ENCODE data around the gene SAG.

The SAG gene

DNA sequence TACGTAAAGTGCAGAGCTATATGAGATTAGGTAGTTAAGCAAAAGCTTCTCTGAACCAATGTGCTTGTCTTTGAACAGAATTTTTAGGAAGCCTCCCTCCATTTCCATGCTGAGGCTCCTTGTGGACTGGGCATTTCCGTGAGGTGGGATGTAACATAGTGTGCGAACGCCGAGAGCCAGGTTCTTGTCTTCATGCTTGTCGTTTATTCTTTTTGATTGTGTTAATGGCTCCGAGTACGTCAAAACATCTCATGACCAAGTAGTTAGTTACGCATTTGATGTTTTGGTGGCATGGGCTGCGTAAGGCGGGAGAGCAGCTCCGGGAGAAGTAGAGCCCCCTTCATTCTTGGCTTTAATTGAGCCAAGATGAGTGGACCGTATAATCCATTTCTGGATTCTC, 79.6 kb downstream of the SAG start:
- no peak overlapping the region for H3K4me3 ChIP-seq (replicated peaks; ENCODE audit: low read depth, low read length)
- TF ChIP-seq, protein P1, sequence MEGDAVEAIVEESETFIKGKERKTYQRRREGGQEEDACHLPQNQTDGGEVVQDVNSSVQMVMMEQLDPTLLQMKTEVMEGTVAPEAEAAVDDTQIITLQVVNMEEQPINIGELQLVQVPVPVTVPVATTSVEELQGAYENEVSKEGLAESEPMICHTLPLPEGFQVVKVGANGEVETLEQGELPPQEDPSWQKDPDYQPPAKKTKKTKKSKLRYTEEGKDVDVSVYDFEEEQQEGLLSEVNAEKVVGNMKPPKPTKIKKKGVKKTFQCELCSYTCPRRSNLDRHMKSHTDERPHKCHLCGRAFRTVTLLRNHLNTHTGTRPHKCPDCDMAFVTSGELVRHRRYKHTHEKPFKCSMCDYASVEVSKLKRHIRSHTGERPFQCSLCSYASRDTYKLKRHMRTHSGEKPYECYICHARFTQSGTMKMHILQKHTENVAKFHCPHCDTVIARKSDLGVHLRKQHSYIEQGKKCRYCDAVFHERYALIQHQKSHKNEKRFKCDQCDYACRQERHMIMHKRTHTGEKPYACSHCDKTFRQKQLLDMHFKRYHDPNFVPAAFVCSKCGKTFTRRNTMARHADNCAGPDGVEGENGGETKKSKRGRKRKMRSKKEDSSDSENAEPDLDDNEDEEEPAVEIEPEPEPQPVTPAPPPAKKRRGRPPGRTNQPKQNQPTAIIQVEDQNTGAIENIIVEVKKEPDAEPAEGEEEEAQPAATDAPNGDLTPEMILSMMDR (IDR thresholded peaks at IDR 0.05; ENCODE audit: low read length, missing control alignments) = no peak
- DNase-seq (ENCODE audit: low read depth) = no peak

DNA sequence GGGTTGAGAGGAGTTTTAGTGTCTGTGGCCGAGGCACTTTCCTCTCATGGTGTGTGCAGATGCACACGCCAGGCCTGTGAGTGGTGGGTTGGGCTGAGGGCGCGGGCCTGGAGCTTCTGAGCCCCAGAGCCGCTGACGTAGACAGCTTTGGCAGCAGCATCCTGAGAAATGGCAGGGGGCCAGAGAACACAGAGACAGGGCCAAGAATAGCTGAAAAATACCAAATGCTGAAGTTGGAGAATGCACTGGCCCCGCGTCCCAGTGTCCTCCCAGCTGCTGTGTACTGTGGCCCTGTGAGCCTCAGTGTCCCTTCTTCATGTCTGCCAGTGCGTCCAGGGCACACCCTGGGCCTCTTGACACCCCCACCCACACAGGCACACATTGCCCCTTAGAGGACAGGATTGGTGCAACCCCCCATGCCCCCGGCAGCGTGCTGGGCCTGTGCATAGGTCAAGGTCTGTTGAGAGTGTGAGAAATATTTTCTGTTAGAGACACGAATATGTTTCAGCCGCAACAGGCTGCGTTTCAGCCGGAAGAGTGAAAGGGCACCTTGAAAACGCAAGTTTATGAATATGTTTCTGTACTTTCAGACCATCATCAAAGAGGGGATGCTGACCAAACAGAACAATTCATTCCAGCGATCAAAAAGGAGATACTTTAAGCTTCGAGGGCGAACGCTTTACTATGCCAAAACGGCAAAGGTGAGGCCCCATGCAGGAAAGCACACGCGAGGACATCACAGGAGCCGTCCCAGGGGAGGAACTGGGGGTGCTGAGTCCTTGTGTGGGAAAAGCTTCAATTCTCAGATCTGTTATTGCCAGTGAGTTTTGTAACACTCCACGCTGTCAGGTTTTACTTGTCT, 80.3 kb downstream of the SAG start:
- peak; percentile 98 for DNase-seq (ENCODE audit: low read depth)
- no peak overlapping the region for H3K4me3 ChIP-seq (replicated peaks; ENCODE audit: low read depth, low read length)
- TF ChIP-seq, protein P1 (IDR thresholded peaks at IDR 0.05; ENCODE audit: low read length, missing control alignments) = no peak

DNA sequence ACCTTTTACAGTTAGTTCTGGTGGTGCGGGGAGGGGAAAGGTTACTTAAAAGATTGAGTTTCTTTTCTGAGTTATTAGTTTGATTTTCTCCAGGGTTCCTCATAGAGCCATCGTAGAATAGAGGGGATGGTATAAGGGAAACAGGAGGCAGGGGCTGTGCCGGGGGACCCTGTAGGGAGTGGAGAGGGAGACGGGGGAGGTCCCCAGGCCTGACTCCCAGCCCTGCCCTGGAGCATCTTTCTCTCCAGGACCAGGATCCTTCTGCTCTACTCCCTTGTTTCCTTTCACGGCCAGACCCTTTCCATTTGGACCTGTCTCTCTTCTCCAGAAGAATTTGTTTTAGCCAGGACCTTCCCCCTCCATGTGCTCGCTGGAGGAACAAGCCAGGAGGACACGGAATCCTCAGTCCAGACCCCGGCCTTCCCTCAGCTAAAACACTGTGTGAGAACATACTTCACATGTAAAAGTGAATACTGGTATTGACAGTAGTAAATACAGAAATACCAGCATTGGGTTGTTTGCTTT, 82.0 kb downstream of the SAG start:
- no peak overlapping the region for H3K4me3 ChIP-seq (replicated peaks; ENCODE audit: low read depth, low read length)
- TF ChIP-seq, protein P1 (IDR thresholded peaks at IDR 0.05; ENCODE audit: low read length, missing control alignments) = no peak
- DNase-seq (ENCODE audit: low read depth) = no peak

DNA sequence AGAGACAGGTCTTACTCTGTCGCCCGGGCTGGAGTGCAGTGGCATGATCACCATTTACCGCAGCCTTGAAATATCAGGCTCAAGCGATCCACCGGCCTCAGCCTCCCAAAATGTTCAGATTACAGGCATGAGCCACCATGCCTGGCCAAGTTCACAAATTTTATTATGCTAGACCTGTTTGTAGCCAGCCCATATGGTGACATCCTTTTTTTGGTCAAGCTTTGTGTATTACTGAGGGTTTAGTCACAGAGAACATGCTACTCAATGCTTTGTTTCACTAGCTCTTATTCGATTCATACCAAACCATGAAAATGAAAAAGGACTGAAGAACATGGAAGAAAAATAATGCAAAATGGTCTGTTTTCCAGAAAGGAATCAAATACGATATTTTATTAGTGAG, 88.1 kb downstream of the SAG start:
- DNase-seq (ENCODE audit: low read depth) = no peak
- TF ChIP-seq, protein P1 (IDR thresholded peaks at IDR 0.05; ENCODE audit: low read length, missing control alignments) = no peak
- H3K4me3 ChIP-seq (replicated peaks; ENCODE audit: low read depth, low read length) = no peak overlapping the region

Data from fibroblast of pulmonary artery (primary cell).